A549 treated with CORT108297 at 1 μM for 4 hours (cell line): Measurements from ENCODE around the gene GOLGA8B. TPM values are rescaled to one million over a fixed set of nuclear protein-coding genes. Genes with fewer than 3 reads are reported as not detected.

Experiments
- total RNA-seq: library from RNA; stranded (reverse); fragments of 200-300 nt; extraction: Qiagen RNA extraction; gene quantifications from 5 replicates; pipeline ENCODE4 v1.2.3, GENCODE V29; 2022

The GOLGA8B gene
- 14.7 to 21.4 TPM (median 16.9 TPM) in 5 replicates for total RNA-seq

GRCh38 chr15:34583399-34584329, at the start of gene GOLGA8B:
Gene GOLGA8B (minus strand): TSS chr15:34583651. CDS start chr15:34535912, 47,739 bp downstream.

Other genes starting within 250 kb of the GOLGA8B start
- 4.5 to 8.2 TPM (median 5.3 TPM) in 5 replicates for gene SLC12A6, start 245.9 kb downstream of the GOLGA8B start, total RNA-seq
- 532 to 604 TPM (median 553 TPM) in 5 replicates for gene NOP10, start 240.5 kb downstream of the GOLGA8B start, total RNA-seq
- not detected in 5 replicates for gene NUTM1, start 240.3 kb downstream of the GOLGA8B start, total RNA-seq
- 47.2 to 67.3 TPM (median 63.6 TPM) in 5 replicates for gene LPCAT4, start 216.5 kb downstream of the GOLGA8B start, total RNA-seq
- 4.7 to 10.2 TPM (median 8.4 TPM) in 5 replicates for gene GOLGA8A, start 145.8 kb downstream of the GOLGA8B start, total RNA-seq
- gene GJD2, start 171.3 kb upstream of the GOLGA8B start, total RNA-seq, result not detected in 5 replicates
- gene ACTC1, start 211.9 kb upstream of the GOLGA8B start, total RNA-seq, result 0.13 to 0.38 TPM (median 0.24 TPM) in 5 replicates